MM.1S (cell line): Measurements from ENCODE around the gene MOBP.

ENCODE experiments used
- EZH2 ChIP-seq: fragments of 300-600 bp; sonication (generic); optimal IDR thresholded peaks from 2 replicates; pipeline ENCODE3; 2017; ENCODE audit warnings: low read depth, mild to moderate bottlenecking, antibody characterized with exemption, low read length, mixed read lengths
- TF ChIP-seq, protein P1 (sequence below): fragments of 300-600 bp; sonication (generic); IDR thresholded peaks from 2 replicates; pipeline ENCODE4 v1.5.1; 2016; ENCODE audit warnings: antibody characterized with exemption, low read length, mixed read lengths

DNA sequence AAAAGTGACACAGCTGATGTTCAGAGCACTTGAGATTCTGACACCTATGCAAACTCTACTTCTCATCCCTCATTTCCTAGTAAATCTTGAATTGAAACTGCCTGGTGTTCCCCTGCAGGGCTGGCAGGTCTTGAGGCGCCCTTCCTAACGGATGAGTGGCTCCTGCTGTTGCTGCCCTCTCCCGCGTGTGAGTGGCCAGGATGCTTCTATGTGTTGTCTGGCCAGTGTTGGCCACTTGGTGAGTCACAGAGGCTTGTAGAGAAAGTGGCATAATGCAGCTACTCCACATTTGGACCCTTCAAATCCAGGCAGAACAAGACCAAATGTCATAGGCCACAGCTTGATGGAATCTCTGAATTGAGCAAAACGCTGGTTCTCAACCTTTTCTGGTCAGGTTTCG lies 63.6 kb downstream of the MOBP start:
- no peak for TF ChIP-seq EZH2
- TF ChIP-seq, protein P1, sequence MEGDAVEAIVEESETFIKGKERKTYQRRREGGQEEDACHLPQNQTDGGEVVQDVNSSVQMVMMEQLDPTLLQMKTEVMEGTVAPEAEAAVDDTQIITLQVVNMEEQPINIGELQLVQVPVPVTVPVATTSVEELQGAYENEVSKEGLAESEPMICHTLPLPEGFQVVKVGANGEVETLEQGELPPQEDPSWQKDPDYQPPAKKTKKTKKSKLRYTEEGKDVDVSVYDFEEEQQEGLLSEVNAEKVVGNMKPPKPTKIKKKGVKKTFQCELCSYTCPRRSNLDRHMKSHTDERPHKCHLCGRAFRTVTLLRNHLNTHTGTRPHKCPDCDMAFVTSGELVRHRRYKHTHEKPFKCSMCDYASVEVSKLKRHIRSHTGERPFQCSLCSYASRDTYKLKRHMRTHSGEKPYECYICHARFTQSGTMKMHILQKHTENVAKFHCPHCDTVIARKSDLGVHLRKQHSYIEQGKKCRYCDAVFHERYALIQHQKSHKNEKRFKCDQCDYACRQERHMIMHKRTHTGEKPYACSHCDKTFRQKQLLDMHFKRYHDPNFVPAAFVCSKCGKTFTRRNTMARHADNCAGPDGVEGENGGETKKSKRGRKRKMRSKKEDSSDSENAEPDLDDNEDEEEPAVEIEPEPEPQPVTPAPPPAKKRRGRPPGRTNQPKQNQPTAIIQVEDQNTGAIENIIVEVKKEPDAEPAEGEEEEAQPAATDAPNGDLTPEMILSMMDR: no peak
